Erythroblast (primary cell): ENCODE results near the gene VIPR1.

Experiments used
- GATA1 ChIP-seq: IDR thresholded peaks from 2 replicates; pipeline ENCODE4 v1.6.1; 2011; ENCODE audit warnings: low read depth, mild to moderate bottlenecking, control low read depth, low read length, moderate library complexity
- POLR2A ChIP-seq: IDR thresholded peaks from 2 replicates; pipeline ENCODE4 v1.6.1; 2011; ENCODE audit warnings: mild to moderate bottlenecking, low read length

GRCh38 chr3:42486814-42487565 is 15.5 kb upstream of the VIPR1 start:
- TF ChIP-seq POLR2A (no peak), GATA1 (no peak)
